ENCODE data around the gene EIF2S2.
"Not testable (repeated sequence)": the region's sequence is repeated elsewhere in the genome, so short reads cannot be mapped to it uniquely, and the experiment has no call there.

EIF2S2 gene

GRCh38 chr20:34133365-34133860 is 21.4 kb upstream of the EIF2S2 start:
- H3K4me3 ChIP-seq (ENCODE audit: low read length); H3K9ac ChIP-seq (ENCODE audit: low read length); H3K36me3 ChIP-seq (ENCODE audit: control insufficient read depth, insufficient read depth, low read length); H3K4me1 ChIP-seq (ENCODE audit: control insufficient read depth, insufficient read depth, low read length); H3K27ac ChIP-seq (ENCODE audit: low read depth, low read length); H3K27me3 ChIP-seq (ENCODE audit: control insufficient read depth, insufficient read depth, low read length): not testable (repeated sequence)

- not testable (repeated sequence) for H3K9ac ChIP-seq (ENCODE audit: low read length); H3K4me3 ChIP-seq (ENCODE audit: low read length); H3K36me3 ChIP-seq (ENCODE audit: control insufficient read depth, insufficient read depth, low read length); H3K4me1 ChIP-seq (ENCODE audit: control insufficient read depth, insufficient read depth, low read length); H3K27ac ChIP-seq (ENCODE audit: low read depth, low read length); H3K27me3 ChIP-seq (ENCODE audit: control insufficient read depth, insufficient read depth, low read length)
These were observed 20.9 kb upstream of the EIF2S2 start for GRCh38 chr20:34132943-34133342.

- not testable (repeated sequence) for H3K27ac ChIP-seq (ENCODE audit: low read depth, low read length); H3K36me3 ChIP-seq (ENCODE audit: control insufficient read depth, insufficient read depth, low read length); H3K9ac ChIP-seq (ENCODE audit: low read length); H3K4me3 ChIP-seq (ENCODE audit: low read length); H3K4me1 ChIP-seq (ENCODE audit: control insufficient read depth, insufficient read depth, low read length); H3K27me3 ChIP-seq (ENCODE audit: control insufficient read depth, insufficient read depth, low read length)
These were observed 20.4 kb upstream of the EIF2S2 start for GRCh38 chr20:34132491-34132890.

- Histone ChIP-seq H3K4me1 (ENCODE audit: control insufficient read depth, insufficient read depth, low read length) (no peaks in the 10 kb centered on the region), H3K27me3 (ENCODE audit: control insufficient read depth, insufficient read depth, low read length) (no peaks in the 10 kb centered on the region), H3K9ac (ENCODE audit: low read length) (no peak overlapping the region), H3K36me3 (ENCODE audit: control insufficient read depth, insufficient read depth, low read length) (no peaks in the 10 kb centered on the region), H3K4me3 (ENCODE audit: low read length) (no peak overlapping the region), H3K27ac (ENCODE audit: low read depth, low read length) (no peak overlapping the region)
These were observed 19.4 kb upstream of the EIF2S2 start for GRCh38 chr20:34131491-34131890.

- H3K27ac ChIP-seq (ENCODE audit: low read depth, low read length), result no peak overlapping the region
- H3K4me3 ChIP-seq (ENCODE audit: low read length), result no peak overlapping the region
- no peaks in the 10 kb centered on the region for H3K36me3 ChIP-seq (ENCODE audit: control insufficient read depth, insufficient read depth, low read length)
- no peaks in the 10 kb centered on the region for H3K27me3 ChIP-seq (ENCODE audit: control insufficient read depth, insufficient read depth, low read length)
- H3K9ac ChIP-seq (ENCODE audit: low read length), result no peak overlapping the region
- no peaks in the 10 kb centered on the region for H3K4me1 ChIP-seq (ENCODE audit: control insufficient read depth, insufficient read depth, low read length)
These were observed 17.6 kb upstream of the EIF2S2 start for GRCh38 chr20:34129518-34130162.

- no peak overlapping the region for H3K9ac ChIP-seq (ENCODE audit: low read length)
- H3K36me3 ChIP-seq (ENCODE audit: control insufficient read depth, insufficient read depth, low read length), result no peaks in the 10 kb centered on the region
- no peak overlapping the region for H3K4me3 ChIP-seq (ENCODE audit: low read length)
- H3K27ac ChIP-seq (ENCODE audit: low read depth, low read length), result no peak overlapping the region
- H3K27me3 ChIP-seq (ENCODE audit: control insufficient read depth, insufficient read depth, low read length), result no peaks in the 10 kb centered on the region
- no peaks in the 10 kb centered on the region for H3K4me1 ChIP-seq (ENCODE audit: control insufficient read depth, insufficient read depth, low read length)
These were observed 15.7 kb upstream of the EIF2S2 start for GRCh38 chr20:34127792-34128191.

- no peak overlapping the region for H3K9ac ChIP-seq (ENCODE audit: low read length)
- no peak overlapping the region for H3K4me3 ChIP-seq (ENCODE audit: low read length)
- no peak overlapping the region for H3K27ac ChIP-seq (ENCODE audit: low read depth, low read length)
- H3K4me1 ChIP-seq (ENCODE audit: control insufficient read depth, insufficient read depth, low read length), result no peaks in the 10 kb centered on the region
- no peaks in the 10 kb centered on the region for H3K27me3 ChIP-seq (ENCODE audit: control insufficient read depth, insufficient read depth, low read length)
- no peaks in the 10 kb centered on the region for H3K36me3 ChIP-seq (ENCODE audit: control insufficient read depth, insufficient read depth, low read length)
These were observed 12.6 kb upstream of the EIF2S2 start for GRCh38 chr20:34124469-34125249.

GRCh38 chr20:34123309-34123708 is 11.3 kb upstream of the EIF2S2 start:
- Histone ChIP-seq H3K27me3 (ENCODE audit: control insufficient read depth, insufficient read depth, low read length) (no peaks in the 10 kb centered on the region), H3K9ac (ENCODE audit: low read length) (no peak overlapping the region), H3K4me1 (ENCODE audit: control insufficient read depth, insufficient read depth, low read length) (no peaks in the 10 kb centered on the region), H3K36me3 (ENCODE audit: control insufficient read depth, insufficient read depth, low read length) (no peaks in the 10 kb centered on the region), H3K4me3 (ENCODE audit: low read length) (no peak overlapping the region), H3K27ac (ENCODE audit: low read depth, low read length) (no peak overlapping the region)

- Histone ChIP-seq H3K4me3 (ENCODE audit: low read length) (no peak overlapping the region), H3K27me3 (ENCODE audit: control insufficient read depth, insufficient read depth, low read length) (no peaks in the 10 kb centered on the region), H3K36me3 (ENCODE audit: control insufficient read depth, insufficient read depth, low read length) (no peaks in the 10 kb centered on the region), H3K4me1 (ENCODE audit: control insufficient read depth, insufficient read depth, low read length) (no peaks in the 10 kb centered on the region), H3K27ac (ENCODE audit: low read depth, low read length) (no peak overlapping the region), H3K9ac (ENCODE audit: low read length) (no peak overlapping the region)
These were observed 10.4 kb upstream of the EIF2S2 start for GRCh38 chr20:34122274-34122980.

- H3K27me3 ChIP-seq (ENCODE audit: control insufficient read depth, insufficient read depth, low read length), result no peaks in the 10 kb centered on the region
- H3K4me3 ChIP-seq (ENCODE audit: low read length), result no peak overlapping the region
- H3K27ac ChIP-seq (ENCODE audit: low read depth, low read length), result no peak overlapping the region
- H3K36me3 ChIP-seq (ENCODE audit: control insufficient read depth, insufficient read depth, low read length), result no peaks in the 10 kb centered on the region
- H3K4me1 ChIP-seq (ENCODE audit: control insufficient read depth, insufficient read depth, low read length), result no peaks in the 10 kb centered on the region
- H3K9ac ChIP-seq (ENCODE audit: low read length), result no peak overlapping the region
These were observed 8.2 kb upstream of the EIF2S2 start for GRCh38 chr20:34120213-34120612.

GRCh38 chr20:34115232-34115631 is 3.2 kb upstream of the EIF2S2 start:
- H3K4me1 ChIP-seq (ENCODE audit: control insufficient read depth, insufficient read depth, low read length), result peaks cover 11% of the 10 kb centered on the region
- H3K27me3 ChIP-seq (ENCODE audit: control insufficient read depth, insufficient read depth, low read length), result no peaks in the 10 kb centered on the region
- no peak overlapping the region for H3K9ac ChIP-seq (ENCODE audit: low read length)
- no peak overlapping the region for H3K4me3 ChIP-seq (ENCODE audit: low read length)
- H3K36me3 ChIP-seq (ENCODE audit: control insufficient read depth, insufficient read depth, low read length), result no peaks in the 10 kb centered on the region
- H3K27ac ChIP-seq (ENCODE audit: low read depth, low read length), result no peak overlapping the region

GRCh38 chr20:34114809-34115208 is 2.8 kb upstream of the EIF2S2 start:
- Histone ChIP-seq H3K4me3 (ENCODE audit: low read length) (no peak overlapping the region), H3K27me3 (ENCODE audit: control insufficient read depth, insufficient read depth, low read length) (no peaks in the 10 kb centered on the region), H3K36me3 (ENCODE audit: control insufficient read depth, insufficient read depth, low read length) (no peaks in the 10 kb centered on the region), H3K4me1 (ENCODE audit: control insufficient read depth, insufficient read depth, low read length) (peaks cover 14% of the 10 kb centered on the region), H3K9ac (ENCODE audit: low read length) (no peak overlapping the region), H3K27ac (ENCODE audit: low read depth, low read length) (no peak overlapping the region)
